GM12878 (cell line): ENCODE data around the gene UBE2O. TPM values are rescaled to one million over a fixed set of nuclear protein-coding genes. Genes with fewer than 3 reads are reported as not detected.

Experiments
- ATAC-seq: fragments of 200-7000 bp; cut with Tn5 transposase; 3 replicates; pipeline ENCODE4 v1.9.1; 2020; ENCODE audit warnings: mild to moderate bottlenecking, moderate library complexity
- BruUV-seq: library from RNA; stranded (reverse); fragments of 400-500 nt; replicated peaks from 2 replicates; lab custom pipeline; 2021; lab: Mats Ljungman, UMichigan
- CTCF ChIA-PET: fragments of 300-600 bp; sonication (Branson Sonifier 250); formaldehyde crosslinking; extraction: SDS; loops from one replicate; lab custom pipeline; 2021; ENCODE audit warnings: inconsistent platforms; lab: Yijun Ruan, JAX
- POLR2A ChIA-PET: fragments of 350-600 bp; formaldehyde crosslinking; extraction: SDS; loops from one replicate; lab custom pipeline; 2021; ENCODE audit warnings: inconsistent platforms; lab: Charles Lee
- RAD21 ChIA-PET: fragments of 300-600 bp; sonication (Branson Sonifier 250); formaldehyde crosslinking; loops from one replicate; lab custom pipeline; 2023; ENCODE audit warnings: antibody characterized with exemption; ENCODE audit not compliant: unreplicated experiment; lab: Charles Lee
- SMC1A ChIA-PET: fragments of 300-600 bp; sonication (Branson Sonifier 250); formaldehyde crosslinking; loops from one replicate; lab custom pipeline; 2023; ENCODE audit not compliant: unreplicated experiment, uncharacterized antibody; lab: Charles Lee
- DNase-seq: peaks from one replicate; pipeline ENCODE4 v3.0.0-alpha.2; 2011; ENCODE audit warnings: low read depth, low spot score
- FAIRE-seq: peaks from 3 replicates; lab custom pipeline; 2011; peaks lifted over from hg19 to GRCh38; lab: Jason Lieb, UNC
- H2AFZ ChIP-seq: 2 replicates; pipeline ENCODE4 v1.6.0; 2011; ENCODE audit warnings: low read depth, low read length, control low read depth; ENCODE audit not compliant: control insufficient read depth
- H3K27ac ChIP-seq: 2 replicates; pipeline ENCODE4 v1.5.1; 2011; ENCODE audit warnings: control low read depth; ENCODE audit not compliant: control insufficient read depth, insufficient read depth
- H3K27me3 ChIP-seq, 2 experiments: replicated peaks in 1 of 2; 2 replicates each; pipeline versions ENCODE4 v1.6.0 to v1.6.1; 2011; ENCODE audit warnings: low read length in 1 of 2; ENCODE audit not compliant: control insufficient read depth in 2 of 2, insufficient read depth in 2 of 2
- H3K36me3 ChIP-seq, 2 experiments: 2 replicates each; pipeline ENCODE4 v1.5.1; 2011; ENCODE audit warnings: low read length in 1 of 2; ENCODE audit not compliant: control insufficient read depth in 2 of 2, insufficient read depth in 2 of 2
- H3K4me1 ChIP-seq: 2 replicates; pipeline ENCODE4 v1.6.1; 2011; ENCODE audit warnings: mild to moderate bottlenecking, low read length, moderate library complexity, mixed read lengths; ENCODE audit not compliant: control insufficient read depth, insufficient read depth
- H3K4me2 ChIP-seq: 2 replicates; pipeline ENCODE4 v1.6.0; 2011; ENCODE audit warnings: control low read depth; ENCODE audit not compliant: control insufficient read depth, insufficient read depth
- H3K4me3 ChIP-seq: fragments of 200-600 bp; sonication (generic); 2 replicates; pipeline ENCODE4 v1.5.1; 2016
- H3K79me2 ChIP-seq: 2 replicates; pipeline ENCODE4 v1.6.0; 2011; ENCODE audit warnings: low read length; ENCODE audit not compliant: control insufficient read depth, insufficient read depth
- H3K9ac ChIP-seq: 2 replicates; pipeline ENCODE4 v1.8.0; 2011; ENCODE audit warnings: low read length, control low read depth, mixed read lengths; ENCODE audit not compliant: control insufficient read depth, insufficient read depth
- H3K9me3 ChIP-seq: replicated peaks from 3 replicates; pipeline ENCODE4 v1.5.1; 2011; ENCODE audit warnings: mild to moderate bottlenecking, low read length; ENCODE audit not compliant: control insufficient read depth, insufficient read depth
- H4K20me1 ChIP-seq: 2 replicates; pipeline ENCODE4 v1.6.0; 2011; ENCODE audit not compliant: control insufficient read depth, insufficient read depth
- IKZF1 ChIP-seq: fragments of 450-650 bp; conservative IDR thresholded peaks from 2 replicates; pipeline ENCODE4 v1.6.1; 2017; ENCODE audit warnings: antibody characterized with exemption, mild to moderate bottlenecking
- JUNB ChIP-seq: IDR thresholded peaks from 2 replicates; pipeline ENCODE4 v1.6.1; 2016; ENCODE audit warnings: antibody characterized with exemption, mild to moderate bottlenecking
- MLLT1 ChIP-seq: fragments of 450-650 bp; IDR thresholded peaks from 2 replicates; pipeline ENCODE4 v1.6.1; 2016; ENCODE audit warnings: mild to moderate bottlenecking
- MTA2 ChIP-seq: fragments of 450-650 bp; IDR thresholded peaks from 2 replicates; pipeline ENCODE4 v1.6.1; 2016; ENCODE audit warnings: low read depth, mild to moderate bottlenecking, moderate library complexity
- NRF1 ChIP-seq: conservative IDR thresholded peaks from 2 replicates; pipeline ENCODE4 v1.6.1; 2011; ENCODE audit warnings: mild to moderate bottlenecking, low read depth, low read length, improper control_type of control experiment
- RB1 ChIP-seq: fragments of 450-650 bp; formaldehyde crosslinking; IDR thresholded peaks from 2 replicates; pipeline ENCODE4 v1.6.1; 2017; ENCODE audit warnings: mild to moderate bottlenecking, borderline replicate concordance
- SIN3A ChIP-seq: IDR thresholded peaks from 2 replicates; pipeline ENCODE4 v1.6.1; 2012; ENCODE audit warnings: low read depth, low read length, improper control_type of control experiment
- SMC3 ChIP-seq: IDR thresholded peaks from 2 replicates; pipeline ENCODE4 v1.6.1; 2011; ENCODE audit warnings: low read length, improper control_type of control experiment, borderline replicate concordance
- TBL1XR1 ChIP-seq: IDR thresholded peaks from 2 replicates; pipeline ENCODE4 v1.6.1; 2012; ENCODE audit warnings: low read depth, low read length, improper control_type of control experiment
- ZZZ3 ChIP-seq: IDR thresholded peaks from 2 replicates; pipeline ENCODE4 v1.6.1; 2011; ENCODE audit warnings: low read depth; ENCODE audit not compliant: control insufficient read depth, insufficient read length
- WGBS: methylation state at CpG from one replicate; pipeline ENCODE4 v1.1.6; 2016; ENCODE audit warnings: low lambda C conversion rate; ENCODE audit not compliant: insufficient replicate concordance, insufficient coverage; ENCODE audit errors: missing lambda C conversion rate; 5-methylcytosine and 5-hydroxymethylcytosine counted together
- in situ Hi-C: fragments of 300-500 bp; cut with MboI; formaldehyde crosslinking; loops from 9 replicates; pipeline ENCODE4 v1.14.3; 2018; ENCODE audit warnings: mixed read lengths
- intact Hi-C: fragments of 100-400 bp; cut with micrococcal nuclease; formaldehyde crosslinking; loops from one replicate; pipeline ENCODE4 v1.14.2; 2022; ENCODE audit not compliant: unreplicated experiment
- polyA plus RNA-seq, 11 experiments: library from polyadenylated mRNA; depleted of rRNA in 4 of 11; unstranded in 6 of 11; stranded (reverse) in 5 of 11; fragments of >200 nt; fragmentation: Nextera tagmentation in 4 of 11; fragmentation: Illumina TruSeq in 1 of 11; extraction: Ambion mirVana in 4 of 11; extraction: Trizol in 1 of 11; gene quantifications; 1 replicate in 1 of 11; 2 replicates in 10 of 11; pipeline versions ENCODE4 v1.2.1 to v1.2.3, GENCODE V29; 2011 to 2016; ENCODE audit warnings: inconsistent platforms in 2 of 11, missing spikeins in 2 of 11, low read depth in 1 of 11
- total RNA-seq, 4 experiments: library from RNA; depleted of rRNA in 3 of 4; stranded (reverse); fragments of >200 nt in 3 of 4; fragmentation: Illumina TruSeq in 1 of 4; extraction: Trizol in 1 of 4; gene quantifications; 2 replicates each; pipeline versions ENCODE4 v1.2.1 to v1.2.3, GENCODE V29; 2013 to 2021
- TF ChIP-seq, protein P1 (sequence below), 3 experiments: IDR thresholded peaks in 2 of 3; conservative IDR thresholded peaks in 1 of 3; 2 replicates each; pipeline ENCODE4 v1.5.1; 2011; ENCODE audit warnings: low read depth in 3 of 3, low read length in 3 of 3, mild to moderate bottlenecking in 3 of 3, control low read depth in 2 of 3, moderate library complexity in 2 of 3, inconsistent platforms in 1 of 3, mixed read lengths in 1 of 3; ENCODE audit not compliant: control insufficient read depth in 2 of 3, insufficient read depth in 1 of 3; ENCODE audit errors: extremely low read depth in 1 of 3

The UBE2O gene
- total and polyA plus RNA-seq, 10 of the 15 experiments (the other 5 are each of a cell fraction or from before 2014, with no cell fraction given) = 2.1 to 39.0 (median 14.1) TPM

GRCh38 chr17:76435751-76436150 lies 17.2 kb downstream of the UBE2O start:
- no peak for FAIRE-seq
- H2AFZ ChIP-seq = no peak overlapping the region
- ChIA-PET RAD21 (no interaction called here), SMC1A (interaction anchor here (1.1 to 2.4 kb wide), 2 partner anchors 23 to 38 kb away, joined by 3 to 9 read pairs; no protein-coding TSS in a partner anchor), CTCF (interaction anchor here (0.8 to 1.5 kb wide), 5 partner anchors 8 to 88 kb away, joined by 3 to 6 read pairs (median 3); no protein-coding TSS in a partner anchor), POLR2A (interaction anchor here (0.5 to 0.7 kb wide), 3 partner anchors 25 to 489 kb away, joined by 3 to 5 read pairs (median 4); no protein-coding TSS in a partner anchor)
- no peak overlapping the region for H3K9ac ChIP-seq
- DNase-seq = no peak
- TF ChIP-seq JUNB (no peak), IKZF1 (no peak), RB1 (no peak), SMC3 (no peak)
- in situ Hi-C loops (no loop called here), intact Hi-C loops (no loop called here)
- H3K4me3 ChIP-seq = no peak overlapping the region
- no TSS peak for BruUV-seq
- H3K9me3 ChIP-seq = no peaks in the 10 kb centered on the region
- no peaks in the 10 kb centered on the region for H4K20me1 ChIP-seq
- H3K4me2 ChIP-seq = no peak overlapping the region
- peaks cover 5% of the 10 kb centered on the region for H3K4me1 ChIP-seq
- H3K79me2 ChIP-seq = peaks cover 43% of the 10 kb centered on the region
- 99% methylated on average over 11 of the region's 11 CpGs for WGBS
- H3K27ac ChIP-seq = no peak overlapping the region
- no peaks in the 10 kb centered on the region for H3K27me3 ChIP-seq
- ATAC-seq = no peak
- peaks cover 0 to 3% of the 10 kb centered on the region in 2 experiments; a peak in 2 of 4 replicates for H3K36me3 ChIP-seq

- peaks cover 41% of the 10 kb centered on the region for H3K79me2 ChIP-seq
- TF ChIP-seq, protein P1, sequence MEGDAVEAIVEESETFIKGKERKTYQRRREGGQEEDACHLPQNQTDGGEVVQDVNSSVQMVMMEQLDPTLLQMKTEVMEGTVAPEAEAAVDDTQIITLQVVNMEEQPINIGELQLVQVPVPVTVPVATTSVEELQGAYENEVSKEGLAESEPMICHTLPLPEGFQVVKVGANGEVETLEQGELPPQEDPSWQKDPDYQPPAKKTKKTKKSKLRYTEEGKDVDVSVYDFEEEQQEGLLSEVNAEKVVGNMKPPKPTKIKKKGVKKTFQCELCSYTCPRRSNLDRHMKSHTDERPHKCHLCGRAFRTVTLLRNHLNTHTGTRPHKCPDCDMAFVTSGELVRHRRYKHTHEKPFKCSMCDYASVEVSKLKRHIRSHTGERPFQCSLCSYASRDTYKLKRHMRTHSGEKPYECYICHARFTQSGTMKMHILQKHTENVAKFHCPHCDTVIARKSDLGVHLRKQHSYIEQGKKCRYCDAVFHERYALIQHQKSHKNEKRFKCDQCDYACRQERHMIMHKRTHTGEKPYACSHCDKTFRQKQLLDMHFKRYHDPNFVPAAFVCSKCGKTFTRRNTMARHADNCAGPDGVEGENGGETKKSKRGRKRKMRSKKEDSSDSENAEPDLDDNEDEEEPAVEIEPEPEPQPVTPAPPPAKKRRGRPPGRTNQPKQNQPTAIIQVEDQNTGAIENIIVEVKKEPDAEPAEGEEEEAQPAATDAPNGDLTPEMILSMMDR (IDR thresholded peaks at IDR 0.05 in 2 of 3, conservative IDR thresholded peaks at IDR 0.05 in 1 of 3; ENCODE audit: control insufficient read depth in 2 of 3, extremely low read depth in 1 of 3, insufficient read depth in 1 of 3, low read depth in 3 of 3, low read length in 3 of 3) = no peak
- TF ChIP-seq SIN3A (no peak), TBL1XR1 (no peak), MTA2 (no peak), NRF1 (no peak), ZZZ3 (no peak), MLLT1 (no peak)
- in situ Hi-C loops (no loop called here), intact Hi-C loops (no loop called here)
- no peak overlapping the region for H2AFZ ChIP-seq
- no peak for FAIRE-seq
- RAD21 ChIA-PET = no interaction called here
- no peaks in the 10 kb centered on the region for H4K20me1 ChIP-seq
- BruUV-seq = no TSS peak
- no peak overlapping the region for H3K27ac ChIP-seq
- SMC1A ChIA-PET = interaction anchor here (1.1 to 2.4 kb wide), 2 partner anchors 23 to 37 kb away, joined by 3 to 9 read pairs; no protein-coding TSS in a partner anchor
- no peaks in the 10 kb centered on the region for H3K9me3 ChIP-seq
- POLR2A ChIA-PET = interaction anchor here (0.6 to 1.0 kb wide), 3 partner anchors 10 to 766 kb away, joined by 3 to 4 read pairs (median 3); partner anchors contain the start of gene SPHK1
- H3K27me3 ChIP-seq = no peaks in the 10 kb centered on the region
- CTCF ChIA-PET = interaction anchor here (1.1 to 1.5 kb wide), 7 partner anchors 9 to 89 kb away, joined by 3 to 6 read pairs (median 3); no protein-coding TSS in a partner anchor
- no peak overlapping the region for H3K9ac ChIP-seq
- H3K36me3 ChIP-seq = peaks cover 2 to 3% of the 10 kb centered on the region in 2 experiments; a peak in 2 of 4 replicates
- no peak for ATAC-seq
- H3K4me3 ChIP-seq = no peak overlapping the region
- H3K4me2 ChIP-seq = no peak overlapping the region
- 99% methylated on average over 7 of the region's 7 CpGs for WGBS
- no peak for DNase-seq
- H3K4me1 ChIP-seq = no peaks in the 10 kb centered on the region
Measured at GRCh38 chr17:76434870-76435269, 18.1 kb downstream of the UBE2O start.
